NCI-H2227 (cell line): ENCODE measurements around the gene OR8J3.
"Not testable (repeated sequence)": the region's sequence is repeated elsewhere in the genome, so short reads cannot be mapped to it uniquely, and the experiment has no call there.

Source experiments
- DNase-seq: peaks from one replicate; lab custom pipeline; 2025; ENCODE audit not compliant: unreplicated experiment; lab: John Stamatoyannopoulos, UW

The OR8J3 gene, protein sequence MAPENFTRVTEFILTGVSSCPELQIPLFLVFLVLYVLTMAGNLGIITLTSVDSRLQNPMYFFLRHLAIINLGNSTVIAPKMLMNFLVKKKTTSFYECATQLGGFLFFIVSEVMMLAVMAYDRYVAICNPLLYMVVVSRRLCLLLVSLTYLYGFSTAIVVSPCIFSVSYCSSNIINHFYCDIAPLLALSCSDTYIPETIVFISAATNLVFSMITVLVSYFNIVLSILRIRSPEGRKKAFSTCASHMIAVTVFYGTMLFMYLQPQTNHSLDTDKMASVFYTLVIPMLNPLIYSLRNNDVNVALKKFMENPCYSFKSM

DNA sequence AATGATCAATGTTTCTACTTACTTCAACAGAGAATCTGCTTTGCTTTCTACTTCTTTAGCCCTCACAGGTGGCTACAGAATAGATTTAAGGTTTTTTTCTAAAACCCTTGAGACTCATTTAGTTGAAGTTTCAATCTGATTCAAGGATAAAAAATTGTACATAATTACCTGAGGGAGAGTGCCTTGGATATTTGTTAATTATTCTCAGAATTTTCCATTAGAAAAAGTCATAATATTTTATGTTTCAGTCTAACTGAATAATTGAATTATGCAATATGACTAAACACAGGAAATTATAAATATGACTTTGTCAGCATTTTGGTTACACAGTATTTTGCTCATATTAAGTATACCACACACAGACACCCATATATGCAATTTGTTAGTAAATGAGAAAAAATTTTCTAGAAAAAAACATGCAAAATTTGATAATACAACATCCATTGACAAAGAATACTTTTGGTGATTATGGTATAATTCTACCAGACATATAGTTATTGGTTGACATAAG is at the start of gene OR8J3:
OR8J3 (minus strand) TSS at position 51 of the 511 bp plus-strand sequence. CDS start 2,483 bp downstream, outside the sequence.
- DNase-seq, result no peak

DNA sequence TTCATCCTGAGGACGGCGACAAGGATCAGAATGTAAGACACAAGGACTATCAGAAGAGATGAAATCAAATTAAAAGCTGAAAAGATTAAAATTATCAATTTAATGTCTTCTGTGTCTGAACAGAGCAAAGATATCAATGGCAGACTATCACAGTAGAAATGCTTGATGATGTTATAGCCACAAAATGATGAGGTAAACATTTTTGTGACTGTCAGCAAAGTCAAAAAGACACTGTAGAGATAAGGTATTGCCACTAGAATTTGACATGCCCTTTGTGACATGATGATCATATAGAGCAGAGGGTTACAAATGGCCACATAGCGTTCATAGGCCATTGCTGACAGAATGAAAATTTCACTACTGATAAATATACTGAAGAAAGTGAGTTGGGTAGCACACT is 48.6 kb upstream of the OR8J3 start:
- no peak for DNase-seq

DNA sequence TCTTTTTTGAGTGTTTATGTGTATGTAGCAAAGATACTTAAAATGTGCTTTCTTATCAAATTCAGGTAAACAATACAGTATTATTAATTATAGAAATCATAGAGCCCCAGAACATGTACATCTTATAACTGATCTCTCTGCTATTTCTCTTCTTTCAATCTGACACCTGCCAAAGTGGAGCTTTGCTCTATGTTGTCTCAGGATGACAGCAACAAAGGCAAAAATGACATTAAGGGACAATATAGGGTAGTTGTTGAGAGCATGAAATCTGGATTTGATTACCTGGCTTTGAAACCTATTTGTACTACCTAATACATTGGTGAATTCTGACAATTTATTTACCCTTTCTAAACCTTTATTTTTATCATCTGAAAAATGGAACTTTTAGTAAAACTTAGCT is 43.5 kb upstream of the OR8J3 start:
- DNase-seq, result no peak

DNA sequence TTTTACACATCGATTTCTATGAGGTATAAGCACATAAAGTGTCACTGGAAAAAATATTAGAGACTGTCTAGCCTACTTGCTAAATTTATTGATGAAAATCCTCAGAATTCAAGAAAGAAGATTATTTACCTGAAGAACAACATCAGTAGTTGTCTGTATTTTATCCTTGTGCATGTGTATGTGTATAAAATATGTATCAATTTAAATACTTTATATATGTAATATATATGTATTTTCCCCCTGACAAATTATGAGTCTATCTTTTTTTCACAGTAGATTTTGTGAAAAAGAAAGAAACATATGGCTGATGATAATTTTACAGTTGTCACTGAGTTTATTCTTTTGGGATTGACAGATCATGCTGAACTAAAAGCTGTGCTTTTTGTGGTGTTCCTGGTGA is 36.3 kb upstream of the OR8J3 start, which contains the start of gene OR5J2:
OR5J2 (plus strand) TSS at position 301 of the 400 bp plus-strand sequence; CDS start at position 301, 0 bp downstream.
- no peak for DNase-seq

DNA sequence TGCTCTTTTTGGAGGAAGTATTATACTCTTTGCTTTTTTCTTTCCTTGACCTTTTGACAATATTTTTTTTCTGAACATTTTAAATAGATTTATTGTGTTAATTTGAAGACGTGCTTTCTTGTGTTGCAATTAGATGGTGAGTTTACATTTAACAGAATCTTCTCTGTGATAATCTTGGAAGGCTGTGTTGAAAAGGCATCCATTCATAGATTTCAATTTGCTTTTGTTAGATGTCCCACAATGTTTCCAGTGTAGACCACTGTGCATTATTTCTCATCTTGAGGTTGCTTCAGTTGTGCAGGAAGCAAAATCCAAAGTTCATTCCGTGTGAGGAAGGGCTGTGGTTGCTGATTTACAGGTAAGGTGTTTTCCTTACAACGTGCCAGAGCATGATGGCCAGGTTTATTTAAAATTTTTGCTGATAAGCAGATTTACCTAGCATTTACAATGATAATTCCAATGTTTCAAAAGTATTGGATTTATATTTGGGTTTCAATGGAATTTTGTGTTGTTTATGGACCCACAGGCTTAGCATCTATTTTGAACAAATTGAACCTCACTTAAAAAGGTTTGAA is 32.3 kb upstream of the OR8J3 start:
- DNase-seq, result no peak

DNA sequence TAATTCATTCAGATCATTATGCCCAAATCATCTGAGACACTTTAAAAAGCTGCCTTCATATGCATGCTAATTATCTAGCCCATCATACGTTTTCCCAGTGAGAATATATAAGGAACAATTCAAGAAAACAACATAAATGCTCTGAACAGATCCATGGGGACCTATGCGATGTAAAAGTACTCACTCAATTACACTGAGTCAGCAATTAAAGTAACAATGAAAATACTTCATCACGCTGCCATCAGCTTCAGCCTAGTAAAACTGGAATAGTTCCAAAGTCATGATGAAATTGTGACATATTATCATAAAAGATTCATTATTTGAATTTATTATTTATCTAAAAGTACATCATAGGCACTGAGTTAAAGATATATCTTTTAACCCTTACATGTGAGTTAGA is 23.8 kb upstream of the OR8J3 start:
- no peak for DNase-seq

DNA sequence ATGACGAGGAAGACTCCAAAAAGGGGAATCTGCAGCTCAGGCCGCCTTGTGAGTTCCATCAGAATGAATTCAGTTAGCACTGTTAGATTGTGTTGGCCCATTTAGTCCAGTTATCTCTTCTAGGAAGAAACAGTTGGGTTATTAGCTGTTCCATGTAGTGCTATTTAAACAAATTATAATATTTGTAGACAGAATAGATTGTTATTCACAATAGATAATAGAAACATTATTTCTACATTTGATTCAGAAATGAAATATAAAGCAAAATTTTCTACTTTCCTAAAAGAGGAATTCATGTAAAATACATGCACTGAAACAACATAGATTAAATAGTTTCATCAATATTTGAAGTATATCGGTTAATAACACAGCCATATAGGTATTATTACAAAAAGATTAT is 20.2 kb upstream of the OR8J3 start, which contains the start of gene OR8K5:
OR8K5 (minus strand) TSS at position 101 of the 400 bp plus-strand sequence; CDS start at position 101, 0 bp downstream.
- DNase-seq, result no peak

DNA sequence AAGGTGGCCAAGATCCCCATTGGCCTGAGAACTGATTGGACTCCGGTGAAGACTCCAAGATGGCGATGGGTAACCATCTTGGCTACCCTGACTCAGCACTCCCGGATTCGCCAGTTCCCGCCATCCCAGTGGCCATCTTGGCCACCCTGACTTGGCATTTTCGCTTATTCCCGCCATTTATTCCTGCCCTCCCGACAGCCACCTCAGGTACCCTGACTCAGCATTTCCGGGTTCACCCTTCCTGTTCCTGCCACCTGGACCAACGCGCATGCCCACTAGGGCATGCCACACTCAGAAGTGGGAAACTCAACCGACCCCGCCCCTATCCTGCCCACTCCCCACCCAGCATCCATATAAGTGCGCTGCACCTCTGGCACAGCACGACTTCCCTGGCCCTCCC is 12.3 kb upstream of the OR8J3 start:
- DNase-seq, result no peak

DNA sequence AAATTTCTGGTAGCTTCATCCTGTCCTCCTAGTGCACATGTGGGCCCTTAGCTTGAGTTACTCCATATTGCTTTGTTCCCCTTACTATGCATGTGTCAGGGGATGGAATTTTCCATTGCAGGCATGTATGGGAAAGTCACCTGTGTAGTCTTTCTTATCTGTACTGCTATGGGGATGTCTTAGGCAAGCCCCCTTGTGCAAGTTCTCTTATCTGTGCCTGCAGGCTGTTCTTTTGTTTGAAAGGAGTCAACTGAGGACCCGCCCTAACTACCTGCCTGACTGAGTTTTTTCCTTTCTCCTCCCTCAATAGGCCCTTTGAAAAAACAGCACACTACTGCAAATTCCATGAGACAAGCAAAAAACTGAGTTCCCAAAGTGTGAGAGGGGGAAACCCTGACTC is 11.4 kb upstream of the OR8J3 start:
- DNase-seq, result no peak

DNA sequence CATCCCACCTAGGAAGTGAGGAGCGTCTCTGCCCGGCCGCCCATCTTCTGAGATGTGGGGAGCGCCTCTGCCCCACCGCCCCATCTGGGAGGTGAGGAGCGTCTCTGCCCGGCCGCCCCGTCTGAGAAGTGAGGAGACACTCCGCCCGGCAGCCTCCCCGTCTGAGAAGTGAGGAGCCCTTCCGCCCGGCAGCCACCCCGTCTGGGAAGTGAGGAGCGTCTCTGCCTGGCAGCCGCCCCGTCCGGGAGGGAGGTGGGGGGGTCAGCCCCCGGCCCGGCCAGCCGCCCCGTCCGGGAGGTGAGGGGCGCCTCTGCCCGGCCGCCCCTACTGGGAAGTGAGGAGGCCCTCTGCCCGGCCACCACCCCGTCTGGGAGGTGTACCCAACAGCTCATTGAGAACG is 3.7 kb upstream of the OR8J3 start:
- DNase-seq, result not testable (repeated sequence)

DNA sequence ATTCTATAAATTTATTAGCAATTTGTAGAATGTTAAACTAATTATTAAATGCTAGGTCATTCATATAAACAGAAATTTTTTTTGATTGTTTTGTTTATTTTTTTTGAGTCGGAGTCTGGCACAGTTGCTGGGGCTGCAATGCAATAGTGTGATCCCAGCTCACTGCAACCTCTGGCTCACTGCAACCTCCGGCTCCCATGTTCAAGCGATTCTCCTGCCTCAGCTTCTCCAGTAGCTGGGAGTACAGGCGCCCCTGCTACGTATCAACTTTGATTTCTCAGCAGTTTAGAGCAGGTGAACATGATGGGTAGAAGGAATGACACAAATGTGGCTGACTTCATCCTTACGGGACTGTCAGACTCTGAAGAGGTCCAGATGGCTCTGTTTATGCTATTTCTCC is 17.9 kb downstream of the OR8J3 start, which contains the start of gene OR8H3:
OR8H3 (plus strand) TSS at position 301 of the 400 bp plus-strand sequence; CDS start at position 301, 0 bp downstream.
- no peak for DNase-seq

DNA sequence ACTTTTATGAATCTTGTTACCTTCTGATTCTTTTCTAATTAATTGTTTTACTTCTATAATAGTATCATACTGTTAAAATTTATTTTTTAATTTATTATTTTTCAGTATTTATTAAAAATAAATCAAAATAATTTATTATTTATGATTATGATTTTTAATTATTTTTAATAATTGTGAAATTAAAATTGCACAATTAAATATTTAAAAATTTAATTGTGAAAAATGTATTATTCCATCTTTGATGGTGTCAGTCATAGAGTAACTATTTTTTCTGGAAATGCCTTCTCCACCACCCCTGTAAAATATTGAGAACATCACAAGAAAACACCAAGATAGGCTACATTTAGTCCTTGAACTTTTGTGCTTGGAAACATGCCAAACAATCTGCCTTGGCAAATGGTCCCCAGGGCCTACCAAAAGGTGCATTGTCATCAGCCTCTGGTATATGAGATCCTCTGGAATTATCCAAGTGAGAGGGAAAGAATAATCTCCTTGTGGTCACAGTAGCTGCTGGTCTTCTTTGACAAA is 36.7 kb downstream of the OR8J3 start, which contains the start of gene OR8H2:
OR8H2 (plus strand) TSS at position 478 of the 528 bp plus-strand sequence. CDS start 1,356 bp downstream, outside the sequence.
- DNase-seq, result no peak

DNA sequence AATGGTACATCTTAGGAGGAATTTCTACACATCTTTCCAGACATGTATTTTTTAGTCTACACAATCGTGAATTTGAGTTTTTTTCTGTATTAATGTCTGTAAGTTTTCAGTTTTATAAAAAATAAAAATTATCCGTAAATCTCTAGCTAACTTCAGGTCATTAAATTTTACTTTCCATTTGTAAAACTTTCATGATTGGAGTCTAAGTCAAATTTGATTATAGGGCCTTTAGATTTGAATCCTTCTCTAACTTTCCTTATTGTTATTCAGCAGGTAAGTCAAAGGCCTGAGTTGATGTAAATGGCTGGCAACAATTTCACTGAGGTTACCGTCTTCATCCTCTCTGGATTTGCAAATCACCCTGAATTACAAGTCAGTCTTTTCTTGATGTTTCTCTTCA is 47.0 kb downstream of the OR8J3 start, which contains the start of gene OR8I2:
OR8I2 (plus strand) TSS at position 301 of the 400 bp plus-strand sequence; CDS start at position 301, 0 bp downstream.
- DNase-seq, result no peak

DNA sequence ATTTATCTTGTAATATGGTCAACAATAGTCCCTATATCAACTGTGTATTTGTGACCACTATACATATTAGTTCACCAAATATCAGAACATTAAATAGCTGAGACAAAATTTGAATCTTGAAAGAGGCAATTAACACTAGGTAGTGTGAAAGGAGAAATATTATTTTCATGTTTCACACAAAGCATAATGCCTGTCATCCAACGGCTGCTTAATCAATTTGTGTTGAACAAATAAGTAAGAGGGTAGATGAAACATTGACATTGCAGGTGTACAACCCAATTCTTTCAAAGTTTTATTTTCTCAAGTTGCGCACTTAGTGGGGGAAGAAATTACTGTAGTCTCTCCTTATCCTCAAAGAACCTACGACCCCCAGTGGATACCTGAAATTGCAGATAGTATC is 50.3 kb downstream of the OR8J3 start:
- no peak for DNase-seq
